ENCODE results near the gene IFNL1.

IFNL1 gene

DNA sequence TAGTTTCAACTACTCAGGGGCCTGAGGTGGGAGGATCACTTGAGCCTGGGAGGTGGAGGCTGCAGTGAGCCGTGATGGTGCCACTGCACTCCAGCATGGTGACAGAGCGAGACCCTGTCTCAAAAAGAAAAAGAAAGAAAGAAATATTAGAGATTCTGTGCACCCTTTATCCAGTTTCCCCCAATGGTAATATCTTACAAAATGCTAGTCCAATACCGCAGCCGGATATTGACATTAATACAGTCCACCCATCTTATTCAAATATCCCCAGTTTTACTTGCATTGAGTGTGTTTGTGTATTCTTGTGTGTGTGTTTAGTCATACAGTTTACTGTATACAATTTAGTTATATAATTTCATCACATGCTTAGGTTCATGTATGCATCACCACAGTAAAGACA lies 39.0 kb upstream of the IFNL1 start (continued):
- TF ChIP-seq, protein P1, sequence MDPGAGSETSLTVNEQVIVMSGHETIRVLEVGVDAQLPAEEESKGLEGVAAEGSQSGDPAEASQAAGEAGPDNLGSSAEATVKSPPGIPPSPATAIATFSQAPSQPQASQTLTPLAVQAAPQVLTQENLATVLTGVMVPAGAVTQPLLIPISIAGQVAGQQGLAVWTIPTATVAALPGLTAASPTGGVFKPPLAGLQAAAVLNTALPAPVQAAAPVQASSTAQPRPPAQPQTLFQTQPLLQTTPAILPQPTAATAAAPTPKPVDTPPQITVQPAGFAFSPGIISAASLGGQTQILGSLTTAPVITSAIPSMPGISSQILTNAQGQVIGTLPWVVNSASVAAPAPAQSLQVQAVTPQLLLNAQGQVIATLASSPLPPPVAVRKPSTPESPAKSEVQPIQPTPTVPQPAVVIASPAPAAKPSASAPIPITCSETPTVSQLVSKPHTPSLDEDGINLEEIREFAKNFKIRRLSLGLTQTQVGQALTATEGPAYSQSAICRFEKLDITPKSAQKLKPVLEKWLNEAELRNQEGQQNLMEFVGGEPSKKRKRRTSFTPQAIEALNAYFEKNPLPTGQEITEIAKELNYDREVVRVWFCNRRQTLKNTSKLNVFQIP (CRISPR knock-in tag; IDR thresholded peaks at IDR 0.05; ENCODE audit: borderline replicate concordance, low read depth), result no peak
- no peak for TF ChIP-seq ZNF565 (CRISPR knock-in tag; conservative IDR thresholded peaks at IDR 0.05; ENCODE audit: low read depth)

DNA sequence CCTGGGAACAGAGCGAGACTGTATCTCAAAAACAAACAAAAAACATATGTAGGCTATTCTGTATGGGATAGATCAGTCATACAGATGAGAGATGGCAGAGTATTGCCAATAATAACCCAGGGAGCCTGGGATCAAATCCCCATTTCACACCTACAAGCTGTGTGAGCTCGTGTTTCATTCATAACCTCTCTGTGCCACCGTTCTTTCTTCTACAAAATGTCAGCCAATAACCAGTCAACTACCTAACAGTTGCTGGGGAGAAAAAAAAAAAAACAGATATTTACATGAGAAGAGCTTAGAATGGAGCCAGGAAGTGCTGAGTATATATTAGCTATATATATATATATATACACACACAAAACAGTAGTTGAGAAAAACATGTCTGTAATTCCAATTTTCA lies 34.5 kb upstream of the IFNL1 start:
- ATAC-seq, result no peak
- TF ChIP-seq TCF4 (CRISPR knock-in tag; IDR thresholded peaks at IDR 0.05; ENCODE audit: borderline replicate concordance), result no peak
- no peak for TF ChIP-seq PPARA (CRISPR knock-in tag; IDR thresholded peaks at IDR 0.05; ENCODE audit: borderline replicate concordance)

GRCh38 chr19:39262496-39262895 lies 33.7 kb upstream of the IFNL1 start:
- no peak for TF ChIP-seq ZFP30 (CRISPR knock-in tag; IDR thresholded peaks at IDR 0.05)
- TF ChIP-seq, protein P1 (CRISPR knock-in tag; IDR thresholded peaks at IDR 0.05; ENCODE audit: borderline replicate concordance, low read depth), result no peak
- no peak for TF ChIP-seq ZNF8 (CRISPR knock-in tag; IDR thresholded peaks at IDR 0.05)
- TF ChIP-seq ISL1 (CRISPR knock-in tag; IDR thresholded peaks at IDR 0.05), result no peak
- TF ChIP-seq ZNF70 (CRISPR knock-in tag; IDR thresholded peaks at IDR 0.05), result no peak
- no peak for ATAC-seq

DNA sequence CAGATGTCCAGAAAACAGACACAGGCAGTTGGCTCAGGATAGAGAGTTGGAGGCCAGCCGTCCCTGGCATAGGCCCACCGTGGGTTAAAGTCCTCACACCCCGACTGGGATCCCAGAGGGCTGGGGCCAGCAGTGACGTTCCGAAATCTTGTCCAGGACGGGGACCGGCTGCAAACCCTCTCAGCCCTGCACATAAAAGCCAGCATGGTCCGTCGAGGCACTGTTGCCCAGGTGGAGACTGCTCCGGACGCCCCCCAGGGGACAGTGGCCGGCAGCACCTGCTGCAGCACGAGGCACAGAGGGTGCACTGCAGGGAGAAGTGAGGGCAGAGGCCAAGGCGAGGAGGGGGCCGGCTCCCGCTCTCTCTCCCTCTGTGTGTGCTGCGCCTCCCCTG lies 32.3 kb upstream of the IFNL1 start:
- ATAC-seq, result no peak

DNA sequence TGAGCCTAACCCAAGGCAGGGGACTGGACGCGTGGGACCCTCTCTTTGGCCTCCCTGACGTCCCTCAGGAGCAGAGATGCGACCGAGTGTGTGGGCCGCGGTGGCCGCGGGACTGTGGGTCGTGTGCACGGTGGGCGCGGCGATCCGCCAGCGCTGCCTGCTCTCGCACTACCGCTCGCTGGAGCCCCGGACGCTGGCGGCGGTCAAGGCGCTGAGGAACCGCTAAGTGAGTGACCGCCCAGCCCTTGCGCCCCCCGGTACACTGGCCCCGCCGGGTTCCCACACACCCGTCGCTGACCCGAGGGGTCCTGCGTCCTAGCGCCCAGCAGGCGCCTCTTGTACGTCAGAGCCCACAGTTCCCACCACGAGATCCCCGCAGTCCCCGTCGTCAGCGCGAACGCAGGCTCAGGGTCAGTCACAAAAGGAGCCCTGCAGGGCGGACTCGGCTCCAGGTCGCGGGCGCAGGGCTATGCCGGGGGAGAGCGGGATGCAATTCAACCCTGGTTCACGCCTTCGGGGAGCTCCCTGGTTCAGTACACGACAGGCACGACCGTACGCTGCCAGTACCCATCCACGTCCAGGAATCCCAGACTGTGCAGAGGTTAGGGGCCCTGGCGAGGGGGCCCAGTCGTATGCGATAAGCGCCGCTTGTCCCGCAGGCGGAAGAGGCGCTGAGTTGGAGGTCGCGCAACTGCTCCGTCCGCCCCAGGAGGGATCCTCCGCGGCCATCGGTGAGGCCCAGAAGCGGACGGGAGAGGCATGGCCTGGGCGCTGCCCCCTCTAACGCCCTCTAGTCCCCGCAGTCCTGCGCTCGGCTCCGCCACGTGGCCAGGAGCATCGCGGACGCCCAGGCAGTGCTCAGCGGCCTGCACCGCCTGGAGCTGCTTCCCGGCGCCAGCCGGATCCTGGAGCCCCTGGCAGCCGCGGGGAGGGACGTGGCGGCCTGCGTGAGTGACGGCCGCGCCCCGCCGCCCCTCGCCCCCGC lies 31.6 kb upstream of the IFNL1 start:
- ATAC-seq, result no peak

More for the DNA sequence above, 32.3 kb upstream of the IFNL1 start:
- TF ChIP-seq, protein P2, sequence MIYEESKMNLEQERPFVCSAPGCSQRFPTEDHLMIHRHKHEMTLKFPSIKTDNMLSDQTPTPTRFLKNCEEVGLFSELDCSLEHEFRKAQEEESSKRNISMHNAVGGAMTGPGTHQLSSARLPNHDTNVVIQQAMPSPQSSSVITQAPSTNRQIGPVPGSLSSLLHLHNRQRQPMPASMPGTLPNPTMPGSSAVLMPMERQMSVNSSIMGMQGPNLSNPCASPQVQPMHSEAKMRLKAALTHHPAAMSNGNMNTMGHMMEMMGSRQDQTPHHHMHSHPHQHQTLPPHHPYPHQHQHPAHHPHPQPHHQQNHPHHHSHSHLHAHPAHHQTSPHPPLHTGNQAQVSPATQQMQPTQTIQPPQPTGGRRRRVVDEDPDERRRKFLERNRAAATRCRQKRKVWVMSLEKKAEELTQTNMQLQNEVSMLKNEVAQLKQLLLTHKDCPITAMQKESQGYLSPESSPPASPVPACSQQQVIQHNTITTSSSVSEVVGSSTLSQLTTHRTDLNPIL (CRISPR knock-in tag; IDR thresholded peaks at IDR 0.05; ENCODE audit: low read depth), result no peak
- TF ChIP-seq OSR1 (CRISPR knock-in tag; IDR thresholded peaks at IDR 0.05) (no peak), TCF4 (CRISPR knock-in tag; IDR thresholded peaks at IDR 0.05; ENCODE audit: borderline replicate concordance) (no peak), ISL1 (CRISPR knock-in tag; IDR thresholded peaks at IDR 0.05) (no peak), PPARA (CRISPR knock-in tag; IDR thresholded peaks at IDR 0.05; ENCODE audit: borderline replicate concordance) (no peak), ZFP3 (CRISPR knock-in tag; IDR thresholded peaks at IDR 0.05) (no peak), ZFP30 (CRISPR knock-in tag; IDR thresholded peaks at IDR 0.05) (no peak), CSRNP3 (CRISPR knock-in tag; IDR thresholded peaks at IDR 0.05) (no peak), CSDC2 (CRISPR knock-in tag; IDR thresholded peaks at IDR 0.05) (no peak), ZNF565 (CRISPR knock-in tag; conservative IDR thresholded peaks at IDR 0.05; ENCODE audit: low read depth) (no peak), ZNF70 (CRISPR knock-in tag; IDR thresholded peaks at IDR 0.05) (no peak)

More for the DNA sequence above, 31.6 kb upstream of the IFNL1 start:
- TF ChIP-seq ZNF8 (CRISPR knock-in tag; IDR thresholded peaks at IDR 0.05) (no peak), ZNF70 (CRISPR knock-in tag; IDR thresholded peaks at IDR 0.05) (no peak), TCF4 (CRISPR knock-in tag; IDR thresholded peaks at IDR 0.05; ENCODE audit: borderline replicate concordance) (no peak), ZC3H10 (CRISPR knock-in tag; IDR thresholded peaks at IDR 0.05) (no peak), OSR1 (CRISPR knock-in tag; IDR thresholded peaks at IDR 0.05) (no peak), ESRRG (CRISPR knock-in tag; IDR thresholded peaks at IDR 0.05) (no peak), ZNF565 (CRISPR knock-in tag; conservative IDR thresholded peaks at IDR 0.05; ENCODE audit: low read depth) (no peak), ISL1 (CRISPR knock-in tag; IDR thresholded peaks at IDR 0.05) (no peak), SNAI2 (CRISPR knock-in tag; IDR thresholded peaks at IDR 0.05) (no peak), GLIS3 (CRISPR knock-in tag; IDR thresholded peaks at IDR 0.05) (no peak), RARB (CRISPR knock-in tag; IDR thresholded peaks at IDR 0.05) (no peak), ARNTL (CRISPR knock-in tag; IDR thresholded peaks at IDR 0.05; ENCODE audit: borderline replicate concordance, low read depth) (no peak), TOX (CRISPR knock-in tag; IDR thresholded peaks at IDR 0.05; ENCODE audit: borderline replicate concordance) (no peak), ZFP30 (CRISPR knock-in tag; IDR thresholded peaks at IDR 0.05) (no peak)

Data from SK-N-SH treated with all-trans-retinoic acid at 6 μM for 48 hours (cell line).